Upper lobe of right lung (tissue), 1 donor: ENCODE results near the gene TBKBP1. TPM values are rescaled to one million over a fixed set of nuclear protein-coding genes. Genes with fewer than 3 reads are reported as not detected.

Experiments
- ATAC-seq: fragments of 200-7000 bp; cut with Tn5 transposase; one replicate; pipeline ENCODE4 v1.9.1; 2020; ENCODE audit warnings: mild to moderate bottlenecking, moderate library complexity
- DNase-seq: peaks from one replicate; pipeline ENCODE4 v3.0.0-alpha.2; 2020
- H3K27ac ChIP-seq: fragments of 200-600 bp; one replicate; pipeline ENCODE4 v1.8.0; 2022
- H3K27me3 ChIP-seq: fragments of 200-600 bp; one replicate; pipeline ENCODE4 v1.8.0; 2022; ENCODE audit warnings: mild to moderate bottlenecking
- H3K36me3 ChIP-seq: fragments of 200-600 bp; one replicate; pipeline ENCODE4 v1.8.0; 2022
- H3K4me1 ChIP-seq: fragments of 200-600 bp; one replicate; pipeline ENCODE4 v1.8.0; 2022
- H3K4me3 ChIP-seq: fragments of 200-600 bp; one replicate; pipeline ENCODE4 v1.8.0; 2022; ENCODE audit warnings: mild to moderate bottlenecking
- H3K9me3 ChIP-seq: fragments of 200-600 bp; one replicate; pipeline ENCODE4 v1.8.0; 2022
- CTCF ChIP-seq: fragments of 200-600 bp; IDR thresholded peaks from one replicate; pipeline ENCODE4 v1.8.0; 2022; ENCODE audit warnings: antibody characterized with exemption
- intact Hi-C: fragments of 100-400 bp; cut with DNase I; formaldehyde crosslinking; loops from one replicate; pipeline ENCODE4 v1.11.0; 2022
- total RNA-seq: library from RNA; stranded (reverse); fragmentation: NEBNext Ultra II Directional; extraction: Animal tissue kit (Norgen Biotek cat#: 25700); gene quantifications from one replicate; pipeline ENCODE4 v1.2.1, GENCODE V29; 2021
- donor health status: DM: no; HTN: yes; CAD: no; lungs with severe emphysema.

The TBKBP1 gene
- total RNA-seq, 1 donor from 2014 or later: 14.7 TPM

GRCh38 chr17:47702391-47702995 is 8.5 kb downstream of the TBKBP1 start:
- H3K4me3 ChIP-seq: no peak overlapping the region
- intact Hi-C loops: no loop called here
- ATAC-seq (no peak), DNase-seq (peak; percentile 48)
- peaks cover 20% of the 10 kb centered on the region for H3K4me1 ChIP-seq
- no peak for TF ChIP-seq CTCF
- H3K27ac ChIP-seq: no peak overlapping the region
- peaks cover 7% of the 10 kb centered on the region for H3K36me3 ChIP-seq
- H3K9me3 ChIP-seq: no peaks in the 10 kb centered on the region
- H3K27me3 ChIP-seq: no peaks in the 10 kb centered on the region

GRCh38 chr17:47703191-47703591 is 9.2 kb downstream of the TBKBP1 start:
- no peak overlapping the region for H3K27ac ChIP-seq
- DNase-seq: peak; percentile 71
- H3K4me3 ChIP-seq: no peak overlapping the region
- peaks cover 23% of the 10 kb centered on the region for H3K4me1 ChIP-seq
- no peak for TF ChIP-seq CTCF
- peaks cover 7% of the 10 kb centered on the region for H3K36me3 ChIP-seq
- peak; percentile 19 for ATAC-seq
- no peaks in the 10 kb centered on the region for H3K9me3 ChIP-seq
- intact Hi-C loops: no loop called here
- no peaks in the 10 kb centered on the region for H3K27me3 ChIP-seq

- Histone ChIP-seq H3K27ac (no peak overlapping the region), H3K4me1 (peaks cover 23% of the 10 kb centered on the region), H3K9me3 (no peaks in the 10 kb centered on the region), H3K27me3 (no peaks in the 10 kb centered on the region), H3K4me3 (no peak overlapping the region), H3K36me3 (peaks cover 7% of the 10 kb centered on the region)
- DNase-seq: no peak
- ATAC-seq: no peak
- no peak for TF ChIP-seq CTCF
- intact Hi-C loops: no loop called here
These were observed 9.7 kb downstream of the TBKBP1 start for GRCh38 chr17:47703671-47704070.

- no peaks in the 10 kb centered on the region for H3K27me3 ChIP-seq
- no peak overlapping the region for H3K4me3 ChIP-seq
- intact Hi-C loops: no loop called here
- no peak overlapping the region for H3K27ac ChIP-seq
- H3K36me3 ChIP-seq: peaks cover 6% of the 10 kb centered on the region
- DNase-seq (peak; percentile 68), ATAC-seq (peak; percentile 9)
- no peak for TF ChIP-seq CTCF
- peaks cover 23% of the 10 kb centered on the region for H3K4me1 ChIP-seq
- H3K9me3 ChIP-seq: no peaks in the 10 kb centered on the region
These were observed 10.2 kb downstream of the TBKBP1 start for GRCh38 chr17:47704116-47704515.

- no peak for ATAC-seq
- Histone ChIP-seq H3K4me3 (no peak overlapping the region), H3K36me3 (no peaks in the 10 kb centered on the region), H3K27me3 (no peaks in the 10 kb centered on the region), H3K27ac (no peak overlapping the region), H3K4me1 (peaks cover 23% of the 10 kb centered on the region), H3K9me3 (no peaks in the 10 kb centered on the region)
- peak; percentile 30 for DNase-seq
- intact Hi-C loops: no loop called here
- TF ChIP-seq CTCF: no peak
These were observed 10.8 kb downstream of the TBKBP1 start for GRCh38 chr17:47704736-47705135.
